ENCODE data around the gene THAP6.

THAP6 gene

GRCh38 chr4:75565481-75565880, 51.2 kb downstream of the THAP6 start:
- no peak overlapping the region for H4K12ac ChIP-seq (ENCODE audit: low read depth, low read length)
- no peak overlapping the region for H2BK12ac ChIP-seq (ENCODE audit: low read length)
- H2AFZ ChIP-seq (ENCODE audit: insufficient read depth, low read length, poor library complexity) = no peak overlapping the region
- H2BK120ac ChIP-seq (ENCODE audit: insufficient read depth, low read length, poor library complexity) = no peak overlapping the region
- no peaks in the 10 kb centered on the region for H3K27me3 ChIP-seq (ENCODE audit: insufficient read depth, low read length)
- H4K8ac ChIP-seq (ENCODE audit: low read depth, low read length) = no peak overlapping the region
- no peak overlapping the region for H3K14ac ChIP-seq (ENCODE audit: low read length)
- H3K4me2 ChIP-seq (ENCODE audit: low read length) = no peak overlapping the region
- no peak overlapping the region for H3K4me3 ChIP-seq (ENCODE audit: low read depth, low read length)
- H2AK5ac ChIP-seq (ENCODE audit: low read length) = no peak overlapping the region
- no peak overlapping the region for H3K9ac ChIP-seq (ENCODE audit: low read length)
- H4K91ac ChIP-seq (ENCODE audit: low read depth, low read length) = no peak overlapping the region
- H3K79me1 ChIP-seq (ENCODE audit: low read length) = no peaks in the 10 kb centered on the region
- H3K23ac ChIP-seq (ENCODE audit: low read length) = no peak overlapping the region
- no peak overlapping the region for H3K27ac ChIP-seq (ENCODE audit: low read depth, low read length)
- no peak overlapping the region for H3K18ac ChIP-seq (ENCODE audit: low read length)
- H3K4ac ChIP-seq (ENCODE audit: low read depth, low read length) = no peak overlapping the region
- no peak for DNase-seq
- no peaks in the 10 kb centered on the region for H3K79me2 ChIP-seq (ENCODE audit: control insufficient read depth, insufficient read depth, low read length, poor library complexity)
- no peaks in the 10 kb centered on the region for H3K9me3 ChIP-seq (ENCODE audit: insufficient read depth, low read depth, low read length)
- H2BK5ac ChIP-seq (ENCODE audit: low read depth, low read length, poor library complexity) = no peak overlapping the region
- peaks cover 0 to 3% of the 10 kb centered on the region in 2 experiments for H3K4me1 ChIP-seq (ENCODE audit: control insufficient read depth in 1 of 2, insufficient read depth in 2 of 2, low read length in 2 of 2)
- no peaks in the 10 kb centered on the region for H3K36me3 ChIP-seq (ENCODE audit: control insufficient read depth in 1 of 2, insufficient read depth in 2 of 2, low read length in 2 of 2)

- no peaks in the 10 kb centered on the region for H3K4me1 ChIP-seq (ENCODE audit: control insufficient read depth in 1 of 2, insufficient read depth in 2 of 2, low read length in 2 of 2)
- H2BK5ac ChIP-seq (ENCODE audit: low read depth, low read length, poor library complexity) = no peak overlapping the region
- DNase-seq = no peak
- no peak overlapping the region for H4K91ac ChIP-seq (ENCODE audit: low read depth, low read length)
- H2BK120ac ChIP-seq (ENCODE audit: insufficient read depth, low read length, poor library complexity) = no peak overlapping the region
- no peak overlapping the region for H4K8ac ChIP-seq (ENCODE audit: low read depth, low read length)
- H3K27me3 ChIP-seq (ENCODE audit: insufficient read depth, low read length) = no peaks in the 10 kb centered on the region
- H3K9ac ChIP-seq (ENCODE audit: low read length) = no peak overlapping the region
- H3K9me3 ChIP-seq (ENCODE audit: insufficient read depth, low read depth, low read length) = no peaks in the 10 kb centered on the region
- H3K79me2 ChIP-seq (ENCODE audit: control insufficient read depth, insufficient read depth, low read length, poor library complexity) = no peaks in the 10 kb centered on the region
- H2BK12ac ChIP-seq (ENCODE audit: low read length) = no peak overlapping the region
- no peak overlapping the region for H3K23ac ChIP-seq (ENCODE audit: low read length)
- H2AK5ac ChIP-seq (ENCODE audit: low read length) = no peak overlapping the region
- H3K14ac ChIP-seq (ENCODE audit: low read length) = no peak overlapping the region
- no peak overlapping the region for H3K4ac ChIP-seq (ENCODE audit: low read depth, low read length)
- no peaks in the 10 kb centered on the region for H3K79me1 ChIP-seq (ENCODE audit: low read length)
- no peak overlapping the region for H3K4me2 ChIP-seq (ENCODE audit: low read length)
- no peak overlapping the region for H3K4me3 ChIP-seq (ENCODE audit: low read depth, low read length)
- no peaks in the 10 kb centered on the region for H3K36me3 ChIP-seq (ENCODE audit: control insufficient read depth in 1 of 2, insufficient read depth in 2 of 2, low read length in 2 of 2)
- no CpG with 5 or more reads among the region's 1 CpG for WGBS (ENCODE audit: extremely low coverage, insufficient coverage, insufficient read length)
- no peak overlapping the region for H3K18ac ChIP-seq (ENCODE audit: low read length)
- no peak overlapping the region for H2AFZ ChIP-seq (ENCODE audit: insufficient read depth, low read length, poor library complexity)
- no peak overlapping the region for H4K12ac ChIP-seq (ENCODE audit: low read depth, low read length)
- no peak overlapping the region for H3K27ac ChIP-seq (ENCODE audit: low read depth, low read length)
Measured at GRCh38 chr4:75566911-75567310, 52.6 kb downstream of the THAP6 start.

- no peak overlapping the region for H2BK5ac ChIP-seq (ENCODE audit: low read depth, low read length, poor library complexity)
- no CpG with 5 or more reads among the region's 2 CpGs for WGBS (ENCODE audit: extremely low coverage, insufficient coverage, insufficient read length)
Measured at GRCh38 chr4:75567725-75568124, 53.5 kb downstream of the THAP6 start.

More at GRCh38 chr4:75567725-75568124, 53.5 kb downstream of the THAP6 start:
- Histone ChIP-seq H3K14ac (ENCODE audit: low read length) (no peak overlapping the region), H3K18ac (ENCODE audit: low read length) (no peak overlapping the region), H3K79me1 (ENCODE audit: low read length) (no peaks in the 10 kb centered on the region), H3K4me3 (ENCODE audit: low read depth, low read length) (no peak overlapping the region), H3K27me3 (ENCODE audit: insufficient read depth, low read length) (no peaks in the 10 kb centered on the region), H3K4ac (ENCODE audit: low read depth, low read length) (no peak overlapping the region), H3K9me3 (ENCODE audit: insufficient read depth, low read depth, low read length) (no peaks in the 10 kb centered on the region), H4K8ac (ENCODE audit: low read depth, low read length) (no peak overlapping the region), H4K12ac (ENCODE audit: low read depth, low read length) (no peak overlapping the region), H4K91ac (ENCODE audit: low read depth, low read length) (no peak overlapping the region), H3K79me2 (ENCODE audit: control insufficient read depth, insufficient read depth, low read length, poor library complexity) (no peaks in the 10 kb centered on the region), H3K4me1 (ENCODE audit: control insufficient read depth in 1 of 2, insufficient read depth in 2 of 2, low read length in 2 of 2) (no peaks in the 10 kb centered on the region), H3K27ac (ENCODE audit: low read depth, low read length) (no peak overlapping the region), H2AFZ (ENCODE audit: insufficient read depth, low read length, poor library complexity) (no peak overlapping the region), H2BK12ac (ENCODE audit: low read length) (no peak overlapping the region), H3K9ac (ENCODE audit: low read length) (no peak overlapping the region), H3K23ac (ENCODE audit: low read length) (no peak overlapping the region), H2BK120ac (ENCODE audit: insufficient read depth, low read length, poor library complexity) (no peak overlapping the region), H2AK5ac (ENCODE audit: low read length) (no peak overlapping the region), H3K36me3 (ENCODE audit: control insufficient read depth in 1 of 2, insufficient read depth in 2 of 2, low read length in 2 of 2) (no peaks in the 10 kb centered on the region), H3K4me2 (ENCODE audit: low read length) (no peak overlapping the region)
- DNase-seq = no peak
